NCI-H2107 treated with DMSO at 0.1 percent for 48 hours (cell line): ENCODE data around the gene TCAF2.
"Not testable (repeated sequence)": the region's sequence is repeated elsewhere in the genome, so short reads cannot be mapped to it uniquely, and the experiment has no call there.

Experiments
- DNase-seq: peaks from one replicate; lab custom pipeline; 2025; ENCODE audit not compliant: unreplicated experiment; lab: John Stamatoyannopoulos, UW

TCAF2 gene

DNA sequence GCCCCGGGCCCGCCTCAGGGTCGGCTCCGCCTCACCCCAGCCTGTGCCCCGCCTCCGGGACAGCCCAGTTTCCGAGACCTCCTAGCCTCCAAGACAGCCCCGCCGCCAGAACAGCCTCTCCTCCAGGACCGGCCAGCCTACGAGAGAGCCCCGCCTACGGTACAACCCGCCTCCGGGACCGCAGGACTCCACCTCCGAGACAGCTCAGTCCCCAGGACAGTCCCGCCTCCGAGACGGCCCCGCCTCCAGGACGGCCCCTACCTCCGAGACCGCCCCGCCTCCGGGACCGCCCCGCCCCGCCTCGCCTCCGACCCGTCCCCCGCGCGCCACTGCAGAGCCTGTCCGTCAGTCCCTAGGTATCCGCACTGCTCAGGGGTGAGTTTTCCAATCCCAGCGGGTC lies at the start of gene TCAF2:
Gene TCAF2, plus strand, starts transcription at position 329 of the 400 bp plus-strand sequence.
- not testable (repeated sequence) for DNase-seq

DNA sequence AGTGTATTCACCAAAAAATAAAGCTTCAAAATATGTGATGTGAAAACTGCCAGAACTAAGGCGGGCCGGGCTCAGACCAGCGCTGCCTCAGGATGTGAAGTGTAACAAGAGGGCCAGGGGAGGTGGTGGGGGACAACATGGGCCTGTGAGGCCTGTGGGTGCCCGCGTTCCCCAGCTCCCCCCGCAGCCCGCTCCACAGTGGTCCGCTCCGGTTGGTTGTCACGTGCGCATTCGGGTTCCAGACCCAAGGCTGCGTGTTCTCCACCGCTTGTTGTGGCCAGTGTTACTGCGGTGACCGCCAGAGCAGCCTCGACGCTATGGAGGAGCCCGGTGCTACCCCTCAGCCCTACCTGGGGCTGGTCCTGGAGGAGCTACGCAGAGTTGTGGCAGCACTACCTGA lies 49.3 kb upstream of the TCAF2 start, which contains the start of gene CTAGE15:
Gene CTAGE15, plus strand, starts transcription at position 301 of the 400 bp plus-strand sequence. Its CDS starts 17 bp downstream, at position 318.
- not testable (repeated sequence) for DNase-seq

DNA sequence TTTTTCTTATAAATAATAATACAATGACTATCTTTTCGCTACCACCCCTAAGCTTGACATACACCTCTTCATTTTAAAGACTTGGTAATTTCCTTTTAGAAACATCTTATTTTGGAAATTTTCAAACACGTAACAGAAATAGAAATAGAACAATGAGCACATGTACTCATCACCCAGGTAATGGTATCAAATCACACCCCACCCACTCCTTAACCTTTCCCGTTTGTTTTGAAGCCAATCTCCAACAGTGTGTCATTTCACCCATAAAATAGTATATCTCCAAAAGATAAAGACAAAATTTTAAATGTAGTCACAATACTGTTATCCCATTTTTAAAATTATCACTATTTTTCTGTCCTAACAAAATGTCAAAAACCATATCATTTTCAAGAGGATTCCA lies 32.6 kb upstream of the TCAF2 start:
- DNase-seq = not testable (repeated sequence)

DNA sequence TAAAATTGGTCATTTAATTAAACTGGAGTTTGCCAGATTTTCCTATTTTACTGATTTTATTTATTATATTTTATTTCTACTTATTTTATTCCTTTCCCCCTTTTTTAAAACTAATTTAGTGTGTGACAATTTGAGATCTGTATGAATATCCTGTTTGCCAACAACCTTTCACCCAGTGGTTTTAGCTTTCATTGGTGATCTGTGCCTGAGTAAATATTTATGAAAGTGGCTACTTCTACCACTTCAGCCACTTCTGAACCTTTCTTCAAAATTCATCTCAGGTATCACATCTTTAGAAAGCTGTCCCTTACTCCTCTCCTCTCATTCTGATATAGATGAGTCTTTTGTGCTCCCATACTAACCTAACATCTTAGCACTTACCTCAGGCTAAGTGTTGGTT lies 30.9 kb upstream of the TCAF2 start:
- not testable (repeated sequence) for DNase-seq

DNA sequence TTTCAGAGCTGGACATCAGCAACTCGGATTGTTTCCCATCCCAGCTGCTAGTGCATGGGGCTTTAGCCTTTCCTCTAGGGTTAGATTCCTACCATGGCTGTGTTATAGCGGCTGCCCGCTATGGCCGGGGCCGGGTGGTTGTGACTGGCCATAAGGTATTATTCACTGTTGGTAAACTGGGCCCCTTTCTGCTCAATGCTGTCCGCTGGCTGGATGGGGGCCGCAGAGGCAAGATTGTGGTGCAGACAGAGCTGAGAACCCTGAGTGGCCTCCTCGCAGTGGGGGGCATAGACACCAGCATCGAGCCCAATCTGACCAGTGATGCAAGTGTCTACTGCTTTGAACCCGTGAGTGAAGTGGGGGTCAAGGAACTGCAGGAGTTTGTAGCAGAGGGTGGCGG lies 22.7 kb upstream of the TCAF2 start:
- not testable (repeated sequence) for DNase-seq

DNA sequence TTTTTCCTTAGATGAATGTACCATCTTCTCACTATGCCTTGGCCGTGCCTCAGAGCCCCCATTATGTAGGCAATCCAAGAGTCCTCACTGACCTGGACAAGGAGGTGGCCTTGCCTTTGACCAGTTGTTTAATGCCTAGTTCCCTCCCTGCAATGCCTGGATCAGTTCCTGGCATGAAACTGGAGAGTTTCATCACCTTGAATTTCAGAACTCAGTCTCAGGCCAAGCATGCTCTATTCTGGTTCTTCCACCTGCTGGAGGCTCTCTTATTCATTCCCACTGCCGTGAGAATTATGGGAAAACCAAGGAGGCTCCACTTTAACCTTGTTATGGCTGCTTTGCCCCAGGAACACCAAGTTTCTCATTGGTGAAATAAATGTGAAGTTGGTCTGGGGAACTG lies 17.2 kb upstream of the TCAF2 start:
- DNase-seq = not testable (repeated sequence)

DNA sequence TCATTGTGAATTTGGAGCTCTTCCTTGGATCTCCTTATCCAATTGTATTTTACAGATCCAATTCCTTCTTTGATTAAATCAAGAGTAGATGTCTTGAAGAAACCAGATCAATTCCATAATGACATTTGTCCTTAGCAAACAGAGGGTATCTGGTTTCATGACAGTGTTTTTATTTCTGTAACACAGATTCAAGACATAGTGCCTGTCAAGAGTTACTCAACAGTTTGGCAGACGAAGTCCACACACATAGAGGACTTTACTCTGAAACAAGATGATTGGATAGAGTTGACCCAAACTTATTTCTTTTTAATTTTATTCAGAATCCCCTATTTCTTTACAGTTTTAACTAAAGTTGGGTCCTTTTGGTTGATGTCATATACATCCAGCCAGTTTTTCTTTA lies 14.7 kb upstream of the TCAF2 start:
- not testable (repeated sequence) for DNase-seq

DNA sequence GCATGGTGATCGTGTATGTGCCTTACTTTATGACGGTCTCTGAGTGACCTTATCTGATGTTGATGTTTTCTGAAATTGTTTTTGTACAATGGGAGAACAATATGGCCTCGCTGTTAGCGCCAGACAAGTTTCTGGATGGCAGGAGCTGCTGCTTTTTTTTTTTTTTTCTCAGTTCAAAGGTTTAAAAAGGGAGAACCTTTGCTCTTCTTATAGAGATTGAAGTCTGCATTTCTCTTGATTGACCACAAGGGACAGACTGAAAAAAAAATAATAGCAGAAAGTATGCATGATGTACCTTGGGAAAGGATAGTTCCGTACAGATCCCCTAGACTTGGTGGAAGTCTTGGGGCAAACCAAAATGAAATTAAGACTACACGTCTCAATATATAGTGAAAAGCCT lies 5.2 kb upstream of the TCAF2 start:
- DNase-seq = not testable (repeated sequence)

DNA sequence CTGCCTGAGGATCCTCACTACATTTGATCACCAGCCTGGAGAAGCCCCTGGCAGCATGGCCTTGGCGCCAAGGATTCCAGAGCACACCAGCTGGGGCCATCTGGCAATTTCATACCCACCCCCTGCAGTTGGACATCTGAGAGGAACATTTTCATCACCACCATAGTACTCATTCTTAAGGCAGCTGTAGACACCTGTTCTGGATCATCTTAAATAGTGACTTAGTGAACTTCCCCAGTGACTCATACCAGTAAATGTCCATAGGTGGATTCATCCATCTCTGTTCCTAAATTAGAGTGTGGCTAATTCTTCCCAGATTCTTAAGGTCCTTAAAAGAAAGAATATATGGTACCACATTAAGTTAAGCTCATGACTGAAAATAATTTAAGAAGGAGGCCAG lies 3.6 kb upstream of the TCAF2 start:
- not testable (repeated sequence) for DNase-seq

DNA sequence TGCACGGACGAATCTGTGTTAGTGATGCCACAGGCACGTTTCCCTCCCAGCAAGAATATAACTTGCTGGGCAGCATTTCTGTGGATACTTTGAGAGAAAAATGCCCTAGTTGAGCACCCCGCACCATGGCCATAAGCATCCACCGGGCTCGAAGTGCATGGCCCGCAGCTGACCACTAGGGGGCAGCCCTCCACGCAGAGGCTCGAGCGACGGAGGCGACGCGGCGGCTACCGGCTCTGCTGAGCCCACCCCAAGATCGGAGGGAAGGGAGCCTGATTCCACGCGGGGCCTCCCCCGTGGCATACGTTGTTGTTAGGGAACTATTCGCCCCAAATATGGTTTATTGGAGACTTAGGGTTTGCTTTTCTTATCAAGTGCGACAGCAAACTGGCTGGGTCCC lies 716 bp upstream of the TCAF2 start:
- DNase-seq = not testable (repeated sequence)

DNA sequence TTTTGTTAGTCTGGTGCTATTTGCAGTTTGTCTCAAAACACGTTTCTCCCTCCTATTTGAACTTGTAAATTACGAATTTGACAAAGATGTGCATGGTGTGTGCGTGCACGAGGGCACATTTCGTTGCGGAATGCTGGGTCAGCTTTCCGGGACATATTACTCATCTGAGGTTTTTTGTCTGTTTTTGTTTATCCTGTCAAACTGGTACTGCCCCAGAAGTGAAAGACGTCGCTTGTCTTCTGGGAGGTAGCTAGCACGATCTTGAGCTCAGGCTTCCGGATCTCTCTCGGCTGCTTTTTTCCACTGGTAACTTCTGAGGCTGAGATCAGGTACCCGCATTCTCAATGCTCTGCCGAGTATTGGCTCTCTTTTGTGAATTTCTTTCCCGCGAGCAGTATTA lies 401 bp downstream of the TCAF2 start:
- not testable (repeated sequence) for DNase-seq

DNA sequence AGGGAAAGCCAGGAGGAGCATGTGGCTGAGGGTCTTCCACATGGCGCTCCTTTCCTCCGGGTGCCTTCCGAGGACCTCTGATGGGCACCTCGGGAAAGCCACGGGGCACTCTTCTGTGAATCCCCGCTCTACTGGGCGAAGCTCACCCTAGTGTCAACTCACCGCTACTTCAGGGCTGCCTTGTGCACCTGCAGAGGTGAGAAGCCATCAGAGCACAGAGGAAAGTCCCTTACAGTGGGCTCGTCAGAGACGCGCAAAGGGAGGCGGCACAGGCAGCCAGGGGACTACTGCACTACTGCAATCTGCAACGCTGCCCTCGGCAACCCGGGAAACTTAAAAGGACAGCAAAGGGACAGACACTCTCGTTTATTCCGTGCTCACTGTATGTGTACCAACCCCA lies 1.4 kb downstream of the TCAF2 start:
- DNase-seq = not testable (repeated sequence)

DNA sequence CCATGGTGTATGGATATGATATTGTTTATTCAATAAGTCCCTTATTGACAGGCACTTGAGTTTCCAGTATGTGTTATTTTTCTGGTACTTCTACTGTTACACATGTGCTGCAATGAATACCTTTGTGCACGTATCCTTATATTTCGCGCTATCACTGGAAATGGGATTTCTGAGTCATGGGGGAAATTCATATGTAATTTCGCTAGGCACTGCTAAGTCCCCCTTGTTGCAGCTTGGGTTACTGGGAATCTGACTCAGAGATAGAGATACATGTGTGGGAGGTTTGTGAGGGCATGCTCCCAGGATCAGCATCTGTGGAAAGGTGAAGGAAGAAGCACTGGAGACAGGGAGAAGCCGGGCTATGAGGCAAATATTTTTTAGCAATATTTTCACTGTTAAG lies 9.9 kb downstream of the TCAF2 start:
- DNase-seq = not testable (repeated sequence)

DNA sequence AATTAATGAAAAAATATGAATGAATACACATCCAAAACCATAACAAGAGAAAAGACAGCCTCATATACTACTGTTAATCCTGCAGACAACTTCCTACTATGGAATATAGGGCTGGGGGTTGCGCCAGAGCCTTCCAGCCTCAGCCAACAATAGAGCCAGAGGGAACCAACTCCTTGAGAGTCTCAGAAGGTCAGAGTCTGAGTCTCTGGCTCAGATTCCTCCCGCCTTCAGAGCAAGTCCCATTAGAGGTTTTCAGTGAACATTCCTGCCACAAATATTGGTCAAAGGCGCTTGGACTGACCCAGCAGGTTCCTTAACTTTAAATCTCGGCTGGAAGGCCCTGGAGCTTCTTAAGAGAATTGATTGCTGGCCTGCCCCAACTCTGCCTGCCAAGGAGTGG lies 11.7 kb downstream of the TCAF2 start:
- not testable (repeated sequence) for DNase-seq

DNA sequence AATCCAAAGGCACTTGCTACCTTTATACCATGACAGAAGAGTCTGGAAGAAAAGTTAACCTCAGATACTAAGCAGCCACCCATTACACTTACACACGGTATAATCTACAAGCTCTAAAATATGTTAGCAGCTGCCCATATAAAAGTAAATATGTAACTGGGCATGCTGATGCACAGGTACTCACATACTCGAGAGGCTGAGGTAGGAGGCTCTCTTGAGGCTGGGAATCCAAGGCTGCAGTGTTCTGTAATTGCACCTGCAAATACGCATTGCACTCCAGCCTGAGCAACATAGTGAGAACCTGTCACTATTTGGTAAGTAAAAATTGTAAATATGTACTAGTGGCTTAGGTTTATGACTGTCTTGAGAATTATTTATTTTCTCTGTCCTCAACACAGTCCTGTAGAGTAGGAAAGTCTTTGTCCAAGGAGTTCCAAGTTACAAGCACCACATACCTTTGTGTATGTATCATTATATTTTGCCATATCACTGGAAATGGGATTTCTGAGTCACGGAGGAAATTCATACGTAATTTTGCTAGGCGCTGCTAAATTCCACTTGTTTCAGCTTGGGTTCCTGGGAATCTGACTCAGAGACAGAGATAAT lies 12.3 kb downstream of the TCAF2 start:
- DNase-seq = not testable (repeated sequence)

DNA sequence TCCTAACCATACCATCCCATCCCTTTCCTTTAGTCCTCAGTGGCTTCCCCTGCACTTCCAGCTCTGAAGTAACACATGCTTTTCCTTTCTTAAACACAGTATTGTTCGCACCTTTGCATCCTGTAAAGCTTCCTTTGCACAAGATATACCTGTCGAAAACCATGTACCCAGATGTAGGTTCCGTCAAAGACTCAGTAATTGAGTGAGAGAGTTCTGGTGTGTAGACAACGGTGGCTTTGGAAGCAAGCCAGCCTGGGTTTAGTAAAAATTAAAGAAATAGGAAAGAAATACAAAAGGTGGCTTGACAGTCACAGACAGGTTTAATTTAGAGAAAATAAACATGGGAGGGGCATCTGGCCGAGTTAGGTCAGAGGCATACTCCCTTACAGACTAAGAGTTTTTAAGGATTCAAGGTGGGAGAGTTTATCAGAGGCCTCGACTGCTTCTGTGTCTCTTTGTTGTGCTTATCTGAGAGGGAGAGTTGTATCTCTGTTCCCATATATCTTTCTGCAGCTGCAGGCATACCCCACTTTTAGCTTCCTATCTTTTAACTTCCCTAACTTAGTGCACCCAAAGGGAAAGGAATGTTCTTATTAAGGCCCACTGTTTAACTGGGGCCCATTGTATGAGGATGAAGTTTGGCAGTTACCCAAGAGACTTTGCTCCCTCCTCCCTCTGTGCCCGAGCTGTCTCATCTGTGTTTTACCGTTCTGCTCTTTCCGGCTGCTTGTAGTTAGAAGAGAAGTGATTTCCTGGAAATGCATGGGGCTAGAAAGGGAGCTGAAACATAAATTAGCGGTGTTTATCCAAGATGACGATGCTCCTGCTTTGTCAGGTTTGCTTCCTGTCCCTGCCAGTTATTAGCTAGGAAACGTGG lies 14.8 kb downstream of the TCAF2 start:
- not testable (repeated sequence) for DNase-seq

DNA sequence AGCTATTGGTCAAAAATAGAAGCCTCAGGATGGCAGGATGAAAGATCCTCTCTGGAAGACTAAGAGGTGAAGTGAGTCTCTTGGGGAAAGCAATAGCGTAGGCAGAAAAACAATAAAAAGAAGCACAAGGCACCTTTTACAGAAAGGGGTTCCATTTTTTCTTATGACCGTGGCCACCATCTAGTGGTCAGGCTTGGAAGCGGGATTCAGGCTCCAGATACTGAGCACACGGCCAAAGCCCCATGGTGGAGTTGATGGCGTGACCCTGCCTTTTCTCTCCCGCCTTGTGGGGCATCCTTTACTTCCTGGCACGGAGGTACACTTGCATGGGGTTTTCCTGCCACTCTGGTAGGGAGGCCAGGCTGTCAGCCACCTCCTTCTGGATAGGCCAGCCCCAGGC lies 18.6 kb downstream of the TCAF2 start:
- DNase-seq = not testable (repeated sequence)

DNA sequence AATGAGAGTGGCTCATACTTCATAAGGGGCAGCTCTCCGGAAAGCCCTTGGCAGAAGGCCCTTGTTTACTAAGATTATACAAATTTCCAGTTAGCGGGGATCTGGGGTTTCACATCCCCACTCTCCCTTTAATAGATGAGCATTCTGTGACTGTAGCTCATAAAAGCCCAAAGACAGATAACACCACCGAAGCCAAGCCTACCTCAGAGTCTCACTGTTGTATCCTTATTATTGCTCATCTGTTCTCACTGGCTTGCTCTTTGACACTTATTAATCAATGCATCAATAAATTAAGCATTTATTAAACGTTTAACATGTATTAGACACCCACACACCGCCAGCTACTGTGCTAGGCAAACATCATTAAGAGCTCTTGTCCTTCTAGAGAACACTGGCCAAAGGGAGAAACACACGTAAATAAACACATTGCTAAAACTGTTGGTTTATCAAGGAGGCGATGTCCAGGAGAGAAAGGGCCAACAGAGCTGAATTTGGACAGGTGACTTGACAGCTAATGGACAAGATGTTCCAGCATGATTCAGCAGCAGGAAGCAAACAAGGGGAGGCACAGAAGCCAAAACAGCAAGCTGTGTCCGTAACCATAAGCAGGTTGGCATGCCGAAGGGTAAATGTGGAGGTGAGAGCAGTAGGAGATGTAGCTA lies 19.9 kb downstream of the TCAF2 start:
- not testable (repeated sequence) for DNase-seq

DNA sequence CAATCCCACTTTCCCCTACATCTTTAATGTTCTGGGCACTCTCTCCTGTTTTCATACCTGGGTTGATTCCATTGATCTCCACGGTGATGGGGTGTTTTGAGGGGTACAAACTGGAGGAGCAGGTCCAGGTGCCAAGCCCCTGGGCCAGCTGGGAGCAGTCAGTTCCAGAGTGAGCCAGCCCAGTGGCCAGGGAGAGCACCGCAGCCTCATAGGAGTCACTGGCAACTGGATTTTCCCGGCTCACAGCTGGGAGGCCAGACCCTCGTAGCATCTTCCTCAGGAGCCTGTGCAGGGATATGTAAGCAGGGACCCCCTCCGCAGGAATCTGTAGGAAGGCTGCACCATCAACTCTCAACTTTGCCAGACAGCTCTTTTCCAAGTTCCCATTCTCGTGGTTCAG lies 25.8 kb downstream of the TCAF2 start:
- DNase-seq = not testable (repeated sequence)

DNA sequence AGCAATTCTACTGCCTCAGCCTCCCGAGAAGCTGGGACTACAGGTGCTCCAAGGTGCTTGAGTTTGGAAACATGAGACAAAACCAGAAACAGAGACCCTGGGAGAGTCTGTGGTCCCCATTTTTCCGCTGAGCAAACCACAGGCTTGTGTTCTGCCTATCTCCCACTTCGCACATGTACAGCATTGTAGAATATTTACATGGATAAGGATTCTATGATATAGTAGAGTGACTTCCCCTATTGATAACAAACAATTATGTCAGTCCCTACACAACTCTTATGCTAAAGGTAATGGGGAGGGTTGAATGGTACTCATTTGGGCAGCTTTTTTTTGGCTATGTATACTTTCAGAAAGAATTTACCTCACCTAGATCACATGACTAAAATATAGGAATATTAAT lies 29.1 kb downstream of the TCAF2 start:
- not testable (repeated sequence) for DNase-seq

DNA sequence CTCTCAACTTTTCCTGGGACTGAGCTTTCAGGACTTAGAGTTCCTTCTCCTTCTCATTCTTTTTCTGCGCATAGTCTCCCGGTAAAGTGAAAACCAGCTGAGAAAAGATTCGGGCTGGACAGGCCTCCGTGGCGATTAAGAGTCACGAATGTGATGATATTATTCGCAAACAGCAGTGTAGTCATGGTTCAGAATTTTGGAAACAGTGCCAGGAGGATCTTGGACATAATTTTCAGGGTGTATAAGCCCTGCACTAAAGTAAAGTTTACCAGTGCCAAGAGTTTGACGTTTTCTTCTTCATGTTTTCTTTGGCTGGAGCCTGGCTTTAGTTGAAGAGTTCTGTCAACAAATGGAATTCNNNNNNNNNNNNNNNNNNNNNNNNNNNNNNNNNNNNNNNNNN lies 29.7 kb downstream of the TCAF2 start:
- not testable (repeated sequence) for DNase-seq
